ENCODE measurements around the gene RFX1. TPM values are rescaled to one million over a fixed set of nuclear protein-coding genes. Genes with fewer than 3 reads are reported as not detected.

RFX1 gene
- total and polyA plus RNA-seq, 3 experiments from 2014 or later, result 3.1 to 13.6 (median 13.0) TPM

DNA sequence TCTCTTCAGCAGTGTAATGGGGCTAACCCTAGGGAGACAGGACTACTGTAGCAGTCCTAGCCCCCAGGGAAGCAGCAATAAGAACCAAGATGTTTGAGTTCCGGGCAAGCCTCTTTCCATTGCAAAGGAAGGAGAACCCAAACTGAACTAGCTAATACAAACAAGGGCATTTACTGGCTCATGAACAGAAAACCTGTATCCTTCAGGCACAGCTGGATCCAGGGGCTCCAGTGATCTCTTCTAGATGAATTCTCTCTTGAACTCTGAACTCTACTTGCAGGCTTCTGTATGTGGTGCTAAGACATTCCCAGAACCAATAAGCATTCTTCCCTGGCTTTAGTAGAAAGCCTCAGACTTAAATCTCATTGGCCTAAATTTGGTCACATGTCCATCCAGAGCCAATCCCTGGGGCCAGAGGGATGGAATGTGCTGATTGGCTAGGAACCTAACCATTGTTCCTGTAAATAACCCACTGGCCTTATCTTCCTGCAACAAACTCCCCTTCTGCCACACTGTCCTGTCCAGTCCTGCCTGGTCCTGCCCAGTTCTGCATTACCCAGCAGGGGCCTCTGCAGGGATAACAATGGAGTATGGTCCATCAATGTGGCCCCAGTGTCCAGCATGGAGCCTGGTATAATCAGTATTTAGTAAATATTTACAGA, 64.0 kb downstream of the RFX1 start:
- POLR2A ChIA-PET, result no interaction called here
- CTCF ChIA-PET, result no interaction called here
- peak overlapping the region in 1 of 8 donors; percentile 12 for H3K27ac Mint-ChIP-seq

DNA sequence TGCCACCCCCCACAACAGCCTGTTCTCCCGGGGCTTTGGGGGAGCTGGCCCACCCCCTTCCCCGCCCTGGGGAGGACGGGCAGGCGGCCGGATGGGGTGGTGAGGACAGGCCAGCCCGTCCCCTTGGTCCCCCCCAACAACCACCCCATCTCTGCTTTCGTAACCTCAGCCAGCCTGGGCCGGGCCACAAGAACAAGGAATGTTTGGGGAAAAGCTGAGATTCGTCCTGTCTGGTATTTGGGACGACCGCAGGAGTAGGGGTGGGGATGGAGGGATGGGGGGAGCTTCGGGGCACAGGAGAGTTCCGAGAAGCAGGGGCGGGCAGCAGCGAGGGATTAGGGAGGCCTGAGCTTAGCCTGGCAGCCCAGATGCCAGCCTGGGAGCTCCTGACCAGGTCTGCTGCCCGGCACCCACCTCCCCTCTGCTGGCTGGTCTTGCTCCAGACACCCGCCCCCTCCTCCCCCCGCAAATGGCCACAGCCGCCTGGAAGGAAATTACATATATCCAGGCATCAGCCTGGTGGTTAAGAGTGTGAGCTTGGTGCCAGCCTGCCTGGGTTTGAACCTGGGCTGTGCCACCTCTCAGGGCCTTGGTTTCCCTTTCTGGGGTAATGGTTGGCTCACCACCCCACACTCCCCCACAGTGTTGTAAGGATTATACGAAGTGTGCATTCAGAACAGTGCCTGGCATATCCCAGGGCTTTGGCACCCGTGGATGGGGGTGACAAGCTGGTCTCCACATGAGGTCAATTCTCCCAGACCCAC, 67.6 kb downstream of the RFX1 start, which contains the start of gene PODNL1:
PODNL1 (minus strand) TSS at position 117 of the 764 bp plus-strand sequence. CDS start 236 bp downstream, outside the sequence.
- Mint-ChIP-seq H3K9me3 (peaks cover 0 to 2% (median 0%) of the 10 kb centered on the region in 5 donors), H3K36me3 (no peaks in the 10 kb centered on the region), H3K4me3 (no peak within 1 kb of the TSS), H3K27me3 (peaks cover 2 to 17% of the 10 kb centered on the region in 2 donors), H3K4me1 (peaks cover 0 to 4% (median 2%) of the 10 kb centered on the region in 3 donors), H3K27ac (peak within 1 kb of the TSS in 1 of 8 donors; percentile 72)
- H3K27ac ChIP-seq (ENCODE audit: low read depth, low read length), result no peak within 1 kb of the TSS
- POLR2A ChIA-PET, result no interaction called here
- no peaks in the 10 kb centered on the region for H3K27me3 ChIP-seq (ENCODE audit: insufficient read depth, low read length, poor library complexity, severe bottlenecking)
- no peak for DNase-seq
- H3K4me1 ChIP-seq (ENCODE audit: insufficient read depth, low read length), result no peaks in the 10 kb centered on the region
- H3K36me3 ChIP-seq (ENCODE audit: insufficient read depth, low read length), result no peaks in the 10 kb centered on the region
- H3K9me3 ChIP-seq (ENCODE audit: low read length), result no peaks in the 10 kb centered on the region
- H3K4me3 ChIP-seq (ENCODE audit: low read length), result no peak within 1 kb of the TSS
- CTCF ChIA-PET, result interaction anchor here (0.8 kb wide), 1 partner anchor 20 kb away, joined by 3 read pairs; no protein-coding TSS in a partner anchor

More for the DNA sequence above, 64.0 kb downstream of the RFX1 start:
- no peaks in the 10 kb centered on the region for H3K36me3 ChIP-seq (ENCODE audit: insufficient read depth, low read length)
- no peak for DNase-seq
- no peaks in the 10 kb centered on the region for H3K4me1 Mint-ChIP-seq
- H3K4me3 Mint-ChIP-seq, result no peak overlapping the region
- no peaks in the 10 kb centered on the region for H3K27me3 ChIP-seq (ENCODE audit: insufficient read depth, low read length, poor library complexity, severe bottlenecking)
- no peak overlapping the region for H3K27ac ChIP-seq (ENCODE audit: low read depth, low read length)
- peaks cover 0 to 2% (median 0%) of the 10 kb centered on the region in 5 donors for H3K9me3 Mint-ChIP-seq
- peaks cover 0 to 3% (median 0%) of the 10 kb centered on the region in 3 donors for H3K36me3 Mint-ChIP-seq
- no peaks in the 10 kb centered on the region for H3K9me3 ChIP-seq (ENCODE audit: low read length)
- peaks cover 2 to 4% of the 10 kb centered on the region in 2 donors for H3K27me3 Mint-ChIP-seq
- H3K4me3 ChIP-seq (ENCODE audit: low read length), result no peak overlapping the region
- H3K4me1 ChIP-seq (ENCODE audit: insufficient read depth, low read length), result no peaks in the 10 kb centered on the region

DNA sequence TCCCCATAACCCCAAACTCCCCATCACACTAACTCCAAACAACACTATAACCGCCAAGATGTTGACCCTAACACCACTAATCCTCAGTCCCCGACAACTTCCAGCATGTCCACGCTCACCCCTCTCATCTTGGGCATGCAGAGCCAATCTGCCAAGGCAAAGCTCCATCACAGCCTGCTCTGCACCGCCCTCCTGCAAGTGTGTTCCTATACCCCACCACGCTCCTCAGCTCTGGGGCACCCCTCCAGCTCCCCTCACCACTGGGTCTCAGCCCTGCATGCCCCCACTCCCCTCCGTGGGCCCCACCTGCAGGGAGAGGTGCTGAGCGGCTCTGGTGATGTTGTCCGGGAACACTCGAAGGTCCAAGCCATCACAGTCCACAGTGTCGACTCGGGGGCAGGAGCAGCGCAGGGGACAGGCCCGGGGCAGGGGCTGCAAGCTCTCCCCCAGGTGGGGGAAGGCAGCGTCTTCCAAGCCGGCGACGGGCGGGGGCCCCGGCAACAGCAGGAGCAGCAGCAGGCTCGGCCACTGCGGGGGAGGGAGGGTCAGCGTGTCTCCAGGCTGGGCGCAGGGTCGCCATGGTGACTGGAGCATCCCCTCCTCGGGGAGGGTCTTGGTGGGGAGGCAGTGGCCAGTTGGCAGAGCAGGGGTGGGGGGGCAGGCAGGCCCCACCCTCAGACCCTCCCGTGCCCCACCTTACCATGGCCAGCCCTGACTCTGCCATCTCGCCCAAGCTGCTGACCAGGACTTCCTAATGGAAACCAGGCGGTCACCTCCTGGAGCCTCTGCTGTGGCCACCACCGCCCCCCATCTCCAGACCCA, 68.4 kb downstream of the RFX1 start:
- Histone ChIP-seq H3K27ac (ENCODE audit: low read depth, low read length) (no peak overlapping the region), H3K36me3 (ENCODE audit: insufficient read depth, low read length) (no peaks in the 10 kb centered on the region), H3K4me3 (ENCODE audit: low read length) (no peak overlapping the region), H3K27me3 (ENCODE audit: insufficient read depth, low read length, poor library complexity, severe bottlenecking) (no peaks in the 10 kb centered on the region), H3K9me3 (ENCODE audit: low read length) (no peaks in the 10 kb centered on the region), H3K4me1 (ENCODE audit: insufficient read depth, low read length) (no peaks in the 10 kb centered on the region)
- peaks cover 0 to 2% (median 0%) of the 10 kb centered on the region in 5 donors for H3K9me3 Mint-ChIP-seq
- peaks cover 0 to 4% (median 2%) of the 10 kb centered on the region in 3 donors for H3K4me1 Mint-ChIP-seq
- H3K27ac Mint-ChIP-seq, result peak overlapping the region in 1 of 8 donors; percentile 72
- no peaks in the 10 kb centered on the region for H3K36me3 Mint-ChIP-seq
- no peak for DNase-seq
- peaks cover 2 to 20% of the 10 kb centered on the region in 2 donors for H3K27me3 Mint-ChIP-seq
- ChIA-PET POLR2A (no interaction called here), CTCF (no interaction called here)
- H3K4me3 Mint-ChIP-seq, result no peak overlapping the region

DNA sequence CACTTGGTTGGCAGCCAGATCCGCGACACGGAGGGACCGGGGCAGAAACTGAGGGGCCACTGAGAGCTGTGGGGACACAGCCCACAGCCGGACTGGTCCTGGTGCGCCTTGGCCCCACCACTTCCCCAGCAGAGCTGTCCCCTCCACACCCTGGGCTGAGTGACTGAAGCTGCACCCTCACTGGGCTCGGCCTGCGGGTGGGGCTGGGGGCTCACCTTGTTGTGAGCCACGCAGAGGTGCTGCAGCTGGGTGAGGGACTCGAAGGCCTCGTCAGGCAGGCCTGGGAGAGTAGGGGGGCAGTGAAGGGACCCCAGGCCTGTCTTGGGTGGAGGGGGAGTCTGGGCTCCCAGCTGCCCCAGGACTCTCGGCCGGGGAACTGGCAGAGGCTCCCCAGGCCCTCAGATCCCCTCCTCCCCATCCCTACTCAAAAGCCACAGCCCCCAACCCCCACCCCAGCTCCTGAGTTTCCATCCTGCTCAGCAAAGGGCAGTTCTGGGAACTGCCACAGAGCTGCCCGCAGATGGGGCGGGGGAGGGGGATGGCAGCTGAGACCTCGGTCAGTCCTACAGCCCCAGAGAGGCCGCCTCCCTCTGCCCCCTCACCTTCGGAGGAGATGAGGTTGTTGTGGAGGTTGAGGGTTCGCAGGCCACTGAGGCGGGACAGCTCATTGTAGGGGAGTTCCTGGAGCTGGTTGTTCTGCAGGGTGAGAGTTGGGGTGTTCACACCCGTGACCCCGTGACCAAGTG, 70.2 kb downstream of the RFX1 start:
- Mint-ChIP-seq H3K27ac (no peak overlapping the region), H3K36me3 (no peaks in the 10 kb centered on the region), H3K4me1 (peaks cover 0 to 4% (median 2%) of the 10 kb centered on the region in 3 donors), H3K9me3 (peaks cover 0 to 2% (median 0%) of the 10 kb centered on the region in 5 donors), H3K27me3 (peaks cover 2 to 20% of the 10 kb centered on the region in 2 donors), H3K4me3 (no peak overlapping the region)
- ChIA-PET POLR2A (interaction anchor here (0.6 kb wide), 1 partner anchor 510 kb away, joined by 3 read pairs; no protein-coding TSS in a partner anchor), CTCF (no interaction called here)
- DNase-seq, result no peak
- H3K4me3 ChIP-seq (ENCODE audit: low read length), result no peak overlapping the region
- no peaks in the 10 kb centered on the region for H3K27me3 ChIP-seq (ENCODE audit: insufficient read depth, low read length, poor library complexity, severe bottlenecking)
- no peaks in the 10 kb centered on the region for H3K36me3 ChIP-seq (ENCODE audit: insufficient read depth, low read length)
- H3K9me3 ChIP-seq (ENCODE audit: low read length), result no peaks in the 10 kb centered on the region
- H3K27ac ChIP-seq (ENCODE audit: low read depth, low read length), result no peak overlapping the region
- H3K4me1 ChIP-seq (ENCODE audit: insufficient read depth, low read length), result no peaks in the 10 kb centered on the region

DNA sequence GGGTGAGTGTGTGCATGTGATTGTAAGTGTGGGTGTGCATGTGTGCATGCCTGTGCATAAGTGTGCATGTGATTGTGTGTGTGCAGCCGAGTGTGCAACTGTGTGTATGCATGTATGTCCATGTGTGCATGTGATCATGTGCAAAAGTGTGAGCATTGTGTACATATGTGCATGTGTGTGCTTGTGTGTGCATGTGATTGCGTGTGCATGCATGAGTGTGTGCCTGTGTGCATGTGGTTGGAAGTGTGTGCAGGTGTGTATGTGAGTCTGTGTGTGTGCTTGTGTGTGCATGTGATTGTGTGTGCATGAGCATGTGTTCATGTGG, 71.4 kb downstream of the RFX1 start:
- CTCF ChIA-PET, result interaction anchor here (0.8 kb wide), 1 partner anchor 137 kb away, joined by 3 read pairs; no protein-coding TSS in a partner anchor
- Mint-ChIP-seq H3K27me3 (peaks cover 2 to 20% of the 10 kb centered on the region in 2 donors), H3K4me3 (no peak overlapping the region)

DNA sequence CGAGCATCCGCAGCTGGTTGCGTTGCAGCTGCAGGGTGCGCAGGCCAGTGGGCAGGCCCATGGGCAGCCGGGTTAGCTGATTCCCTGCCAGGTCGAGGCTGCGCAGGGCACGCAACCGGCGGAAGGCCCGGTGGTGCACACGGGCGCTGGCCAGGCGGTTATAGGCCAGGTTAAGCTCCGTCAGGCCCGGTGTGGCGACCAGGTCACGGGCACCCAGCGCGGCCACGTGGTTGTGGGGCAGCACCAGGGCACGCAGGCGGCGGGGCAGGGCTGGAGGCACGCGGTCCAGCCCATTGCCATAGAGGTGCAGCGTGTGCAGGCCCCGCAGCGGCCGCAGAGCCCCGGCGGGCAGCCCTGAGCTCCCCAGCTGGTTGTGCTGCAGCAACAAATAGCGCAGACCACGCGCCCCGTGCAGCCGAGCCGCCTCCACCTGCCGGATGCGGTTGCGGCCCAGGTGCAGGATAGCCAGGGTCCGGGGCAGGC, 73.2 kb downstream of the RFX1 start:
- no peak overlapping the region for H3K27ac ChIP-seq (ENCODE audit: low read depth, low read length)
- Mint-ChIP-seq H3K4me1 (peaks cover 0 to 4% (median 2%) of the 10 kb centered on the region in 3 donors), H3K4me3 (no peak overlapping the region), H3K27ac (no peak overlapping the region), H3K27me3 (peaks cover 2 to 20% of the 10 kb centered on the region in 2 donors), H3K36me3 (peaks cover 2 to 8% (median 4%) of the 10 kb centered on the region in 3 donors), H3K9me3 (peaks cover 0 to 2% (median 0%) of the 10 kb centered on the region in 5 donors)
- H3K36me3 ChIP-seq (ENCODE audit: insufficient read depth, low read length), result no peaks in the 10 kb centered on the region
- H3K9me3 ChIP-seq (ENCODE audit: low read length), result no peaks in the 10 kb centered on the region
- H3K4me1 ChIP-seq (ENCODE audit: insufficient read depth, low read length), result no peaks in the 10 kb centered on the region
- no peaks in the 10 kb centered on the region for H3K27me3 ChIP-seq (ENCODE audit: insufficient read depth, low read length, poor library complexity, severe bottlenecking)
- ChIA-PET POLR2A (interaction anchor here (0.8 kb wide), 1 partner anchor 203 kb away, joined by 6 read pairs; no protein-coding TSS in a partner anchor), CTCF (interaction anchor here (0.8 to 1.9 kb wide), 5 partner anchors 67 to 140 kb away, joined by 3 to 8 read pairs (median 4); partner anchors contain the start of gene MISP3)
- H3K4me3 ChIP-seq (ENCODE audit: low read length), result no peak overlapping the region
- DNase-seq, result no peak

More for the DNA sequence above, 71.4 kb downstream of the RFX1 start:
- peaks cover 0 to 4% (median 2%) of the 10 kb centered on the region in 3 donors for H3K4me1 Mint-ChIP-seq
- no peaks in the 10 kb centered on the region for H3K27me3 ChIP-seq (ENCODE audit: insufficient read depth, low read length, poor library complexity, severe bottlenecking)
- no peaks in the 10 kb centered on the region for H3K36me3 Mint-ChIP-seq
- H3K9me3 Mint-ChIP-seq, result peaks cover 0 to 2% (median 0%) of the 10 kb centered on the region in 5 donors
- H3K4me1 ChIP-seq (ENCODE audit: insufficient read depth, low read length), result no peaks in the 10 kb centered on the region
- no peak for DNase-seq
- H3K9me3 ChIP-seq (ENCODE audit: low read length), result no peaks in the 10 kb centered on the region
- POLR2A ChIA-PET, result no interaction called here
- no peaks in the 10 kb centered on the region for H3K36me3 ChIP-seq (ENCODE audit: insufficient read depth, low read length)
- no peak overlapping the region for H3K4me3 ChIP-seq (ENCODE audit: low read length)
- H3K27ac ChIP-seq (ENCODE audit: low read depth, low read length), result no peak overlapping the region
- H3K27ac Mint-ChIP-seq, result peak overlapping the region in 1 of 8 donors; percentile 36

DNA sequence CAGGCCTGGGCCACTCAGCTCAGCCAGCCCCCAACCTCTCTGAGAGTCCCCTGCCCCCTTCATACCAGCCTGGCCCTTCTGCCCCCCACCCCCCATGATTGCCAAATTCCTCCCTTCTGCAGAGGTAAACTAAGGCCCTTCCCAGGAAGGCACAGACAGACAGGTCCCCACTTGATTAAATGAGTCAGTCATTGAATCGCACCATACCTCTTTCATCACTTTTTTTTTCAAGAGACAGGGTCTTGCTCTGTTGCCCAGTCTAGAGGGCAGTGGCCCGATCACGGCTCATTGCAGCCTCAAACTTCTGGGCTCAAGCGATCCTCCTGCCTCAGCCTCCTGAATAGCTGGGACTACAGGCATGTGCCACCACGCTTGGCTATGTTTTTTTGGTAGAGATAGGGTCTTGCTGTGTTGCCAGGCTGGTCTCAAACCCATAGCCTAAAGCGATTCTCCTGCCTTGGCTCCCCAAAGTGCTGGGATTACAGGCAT, 73.9 kb downstream of the RFX1 start:
- POLR2A ChIA-PET, result interaction anchor here (0.8 kb wide), 1 partner anchor 203 kb away, joined by 6 read pairs; no protein-coding TSS in a partner anchor
- Histone ChIP-seq H3K4me1 (ENCODE audit: insufficient read depth, low read length) (no peaks in the 10 kb centered on the region), H3K4me3 (ENCODE audit: low read length) (no peak overlapping the region), H3K27ac (ENCODE audit: low read depth, low read length) (no peak overlapping the region), H3K36me3 (ENCODE audit: insufficient read depth, low read length) (no peaks in the 10 kb centered on the region), H3K9me3 (ENCODE audit: low read length) (no peaks in the 10 kb centered on the region), H3K27me3 (ENCODE audit: insufficient read depth, low read length, poor library complexity, severe bottlenecking) (no peaks in the 10 kb centered on the region)
- H3K27me3 Mint-ChIP-seq, result peaks cover 0 to 16% of the 10 kb centered on the region in 2 donors
- no peaks in the 10 kb centered on the region for H3K9me3 Mint-ChIP-seq
- CTCF ChIA-PET, result interaction anchor here (1.6 kb wide), 1 partner anchor 116 kb away, joined by 4 read pairs; no protein-coding TSS in a partner anchor
- H3K36me3 Mint-ChIP-seq, result peaks cover 2 to 10% (median 4%) of the 10 kb centered on the region in 3 donors
- H3K4me3 Mint-ChIP-seq, result no peak overlapping the region
- no peak for DNase-seq
- H3K4me1 Mint-ChIP-seq, result peaks cover 0 to 4% (median 2%) of the 10 kb centered on the region in 3 donors
- peak overlapping the region in 1 of 8 donors; percentile 94 for H3K27ac Mint-ChIP-seq

Measured in CD8-positive, alpha-beta memory T cell (primary cell).